HepG2 (cell line): ENCODE results near the gene SDC3. TPM values are rescaled to one million over a fixed set of nuclear protein-coding genes. Genes with fewer than 3 reads are reported as not detected.

Source experiments
- ATAC-seq: fragments of 200-7000 bp; cut with Tn5 transposase; 3 replicates; pipeline ENCODE4 v1.9.1; 2020; ENCODE audit warnings: mild to moderate bottlenecking, moderate library complexity
- BruUV-seq: library from RNA; stranded (reverse); fragments of 400-500 nt; replicated peaks from 2 replicates; lab custom pipeline; 2021; lab: Mats Ljungman, UMichigan
- CTCF ChIA-PET: fragments of 300-600 bp; formaldehyde crosslinking; extraction: SDS; loops from one replicate; lab custom pipeline; 2021; ENCODE audit warnings: low total read pairs, inconsistent platforms, low intra/inter-chr PET ratio; lab: Yijun Ruan, JAX
- POLR2A ChIA-PET: fragments of 350-600 bp; sonication (Branson Sonifier 250); formaldehyde crosslinking; loops from one replicate; lab custom pipeline; 2020; ENCODE audit warnings: antibody characterized with exemption, inconsistent platforms; lab: Yijun Ruan, JAX
- DNase-seq: peaks from one replicate; pipeline ENCODE4 v3.0.0-alpha.2; 2015; ENCODE audit warnings: low spot score
- FAIRE-seq: peaks from 3 replicates; lab custom pipeline; 2011; peaks lifted over from hg19 to GRCh38; lab: Jason Lieb, UNC
- H2AFZ ChIP-seq: one replicate; pipeline ENCODE4 v1.6.1; 2011; ENCODE audit warnings: low read length, inconsistent platforms
- H3K27ac ChIP-seq: fragments of 300-600 bp; 3 replicates; pipeline ENCODE4 v1.8.0; 2011; ENCODE audit warnings: mixed run types, mild to moderate bottlenecking, mixed read lengths, low read length, inconsistent platforms; ENCODE audit not compliant: insufficient read depth; ENCODE audit errors: extremely low read length
- H3K27me3 ChIP-seq, 2 experiments: fragments of 200-600 bp in 1 of 2; 2 replicates in 1 of 2; 3 replicates in 1 of 2; pipeline versions ENCODE4 v1.6.0 to v1.8.0; 2011; ENCODE audit warnings: low read length in 2 of 2, mild to moderate bottlenecking in 2 of 2, moderate library complexity in 2 of 2, inconsistent platforms in 1 of 2; ENCODE audit not compliant: insufficient read depth in 2 of 2, control insufficient read depth in 1 of 2
- H3K36me3 ChIP-seq, 2 experiments: fragments of 200-600 bp in 1 of 2; replicated peaks in 1 of 2; 2 replicates in 1 of 2; 3 replicates in 1 of 2; pipeline versions ENCODE4 v1.5.1 to v1.8.0; 2011; ENCODE audit warnings: low read length in 2 of 2, inconsistent platforms in 1 of 2; ENCODE audit not compliant: insufficient read depth in 2 of 2, control insufficient read depth in 1 of 2
- H3K4me1 ChIP-seq: 2 replicates; pipeline ENCODE4 v1.5.1; 2012; ENCODE audit warnings: low read length, inconsistent platforms; ENCODE audit not compliant: insufficient read depth
- H3K4me2 ChIP-seq: 2 replicates; pipeline ENCODE4 v1.6.0; 2011; ENCODE audit warnings: low read depth, low read length, inconsistent platforms
- H3K4me3 ChIP-seq, 3 experiments: fragments of 200-600 bp in 1 of 3; sonication (generic), shearing (Covaris generic) in 1 of 3; replicated peaks in 1 of 3; 2 replicates each; pipeline ENCODE4 v1.5.1; 2011 to 2016; ENCODE audit warnings: low read length in 3 of 3, inconsistent platforms in 2 of 3, low read depth in 2 of 3, mild to moderate bottlenecking in 2 of 3, control low read depth in 1 of 3, mixed read lengths in 1 of 3; ENCODE audit not compliant: insufficient read depth in 1 of 3
- H3K79me2 ChIP-seq: one replicate; pipeline ENCODE4 v1.6.1; 2011; ENCODE audit warnings: low read length, inconsistent platforms; ENCODE audit not compliant: insufficient read depth
- H3K9ac ChIP-seq: 2 replicates; pipeline ENCODE4 v1.6.0; 2011; ENCODE audit warnings: mild to moderate bottlenecking, low read depth, low read length, inconsistent platforms; ENCODE audit not compliant: insufficient read depth
- H3K9me3 ChIP-seq: 2 replicates; pipeline ENCODE4 v1.5.1; 2012; ENCODE audit warnings: mild to moderate bottlenecking, low read length
- H4K20me1 ChIP-seq: 2 replicates; pipeline ENCODE4 v1.6.0; 2011; ENCODE audit warnings: inconsistent platforms, mild to moderate bottlenecking, low read length, moderate library complexity; ENCODE audit not compliant: insufficient read depth
- BCL6 ChIP-seq: IDR thresholded peaks from 2 replicates; pipeline ENCODE4 v1.6.1; 2016; ENCODE audit warnings: missing genetic modification reagents, missing compliant biosample characterization
- E2F2 ChIP-seq: sonication (generic); formaldehyde crosslinking; IDR thresholded peaks from 2 replicates; pipeline ENCODE4 v1.4.0; 2020; ENCODE audit warnings: missing genetic modification reagents, borderline replicate concordance
- FUBP1 ChIP-seq: sonication (generic); formaldehyde crosslinking; IDR thresholded peaks from 2 replicates; pipeline ENCODE4 v1.5.1; 2020; ENCODE audit warnings: missing genetic modification reagents, mild to moderate bottlenecking, borderline replicate concordance
- MEIS2 ChIP-seq: sonication (generic); formaldehyde crosslinking; IDR thresholded peaks from 2 replicates; pipeline ENCODE4 v1.9.0; 2021; ENCODE audit warnings: mild to moderate bottlenecking, missing genetic modification reagents
- SALL1 ChIP-seq: sonication (generic); formaldehyde crosslinking; IDR thresholded peaks from 2 replicates; pipeline ENCODE4 v1.8.0; 2022; ENCODE audit warnings: mild to moderate bottlenecking, missing genetic modification reagents
- SRSF4 ChIP-seq: fragments of 200-400 bp; formaldehyde crosslinking; IDR thresholded peaks from one replicate; pipeline ENCODE4 v1.6.1; 2018; ENCODE audit warnings: mild to moderate bottlenecking, low read depth, low read length, moderate library complexity; ENCODE audit not compliant: poor library complexity, severe bottlenecking
- YEATS2 ChIP-seq: sonication (generic); formaldehyde crosslinking; IDR thresholded peaks from 2 replicates; pipeline ENCODE4 v1.4.0; 2020; ENCODE audit warnings: missing genetic modification reagents, borderline replicate concordance
- ZFX ChIP-seq: sonication (generic); formaldehyde crosslinking; IDR thresholded peaks from 2 replicates; pipeline ENCODE4 v1.4.0; 2020; ENCODE audit warnings: mild to moderate bottlenecking, low read depth, missing genetic modification reagents, moderate library complexity
- WGBS: methylation state at CpG from one replicate; pipeline ENCODE4 v1.1.6; 2017; ENCODE audit warnings: low lambda C conversion rate; 5-methylcytosine and 5-hydroxymethylcytosine counted together
- in situ Hi-C: cut with HindIII; loops from 2 replicates; pipeline ENCODE4 v1.10.0; 2017; ENCODE audit warnings: low pct_unique_long_range_greater_than_20kb; ENCODE audit not compliant: extremely low pct_ligation_motif_present
- intact Hi-C: fragments of 100-400 bp; cut with micrococcal nuclease; formaldehyde crosslinking; loops from one replicate; pipeline ENCODE4 v1.10.0; 2022; ENCODE audit not compliant: unreplicated experiment
- polyA plus RNA-seq, 8 experiments: library from polyadenylated mRNA; depleted of rRNA in 3 of 8; stranded (reverse) in 7 of 8; unstranded in 1 of 8; fragments of >200 nt; fragmentation: Illumina TruSeq in 4 of 8; extraction: Trizol in 4 of 8; gene quantifications; 2 replicates each; pipeline versions ENCODE4 v1.2.1 to v1.2.3, GENCODE V29; 2011 to 2016; ENCODE audit warnings: low read depth in 4 of 8, missing spikeins in 1 of 8, mixed read lengths in 1 of 8; ENCODE audit not compliant: insufficient read depth in 1 of 8
- total RNA-seq, 5 experiments: library from RNA; depleted of rRNA; stranded (reverse); fragments of >200 nt; fragmentation: Illumina TruSeq; extraction: Trizol; gene quantifications; 2 replicates each; pipeline ENCODE4 v1.2.3, GENCODE V29; 2016; ENCODE audit warnings: low read depth in 1 of 5

The SDC3 gene
- total and polyA plus RNA-seq, 2 of the 13 experiments (the other 11 are each of a cell fraction or from before 2014, with no cell fraction given): 0.49 to 0.84 TPM

GRCh38 chr1:30877205-30877912, 31.2 kb downstream of the SDC3 start:
- intact Hi-C loops (no loop called here), in situ Hi-C loops (no loop called here)
- Histone ChIP-seq H2AFZ (no peak overlapping the region), H3K79me2 (no peaks in the 10 kb centered on the region), H3K27ac (no peak overlapping the region), H3K9ac (no peak overlapping the region), H3K36me3 (no peaks in the 10 kb centered on the region), H3K4me1 (no peaks in the 10 kb centered on the region), H3K27me3 (peaks cover 0 to 23% of the 10 kb centered on the region in 2 experiments; a peak in 3 of 5 replicates), H4K20me1 (no peaks in the 10 kb centered on the region), H3K4me3 (no peak overlapping the region), H3K9me3 (no peaks in the 10 kb centered on the region), H3K4me2 (no peak overlapping the region)
- ATAC-seq (no peak), FAIRE-seq (no peak), DNase-seq (no peak)
- BruUV-seq: no TSS peak
- TF ChIP-seq FUBP1 (CRISPR knock-in tag) (no peak), SRSF4 (no peak), BCL6 (CRISPR knock-in tag) (no peak), ZFX (CRISPR knock-in tag) (no peak), YEATS2 (CRISPR knock-in tag) (no peak), SALL1 (CRISPR knock-in tag) (no peak), E2F2 (no peak), MEIS2 (CRISPR knock-in tag) (no peak)
- 27% methylated on average over 7 of the region's 10 CpGs for WGBS
- POLR2A ChIA-PET: no interaction called here
- CTCF ChIA-PET: no interaction called here
